ENCODE measurements around the gene ZFP36L1.

Gene ZFP36L1

GRCh38 chr14:68738559-68738958, 54.3 kb downstream of the ZFP36L1 start:
- DNase-seq (ENCODE audit: low read depth in 2 of 2), result no peak

Measured in stimulated activated CD4-positive, alpha-beta T cell treated with anti-CD3 and anti-CD28 coated beads, Interleukin-4, amount 100 ng/mL, for 48 hours (primary cell).